Measurements from ENCODE around the gene BUD23. TPM values are rescaled to one million over a fixed set of nuclear protein-coding genes. Genes with fewer than 3 reads are reported as not detected.

The BUD23 gene
- total RNA-seq, 1 experiment from 2014 or later: 124 TPM

DNA sequence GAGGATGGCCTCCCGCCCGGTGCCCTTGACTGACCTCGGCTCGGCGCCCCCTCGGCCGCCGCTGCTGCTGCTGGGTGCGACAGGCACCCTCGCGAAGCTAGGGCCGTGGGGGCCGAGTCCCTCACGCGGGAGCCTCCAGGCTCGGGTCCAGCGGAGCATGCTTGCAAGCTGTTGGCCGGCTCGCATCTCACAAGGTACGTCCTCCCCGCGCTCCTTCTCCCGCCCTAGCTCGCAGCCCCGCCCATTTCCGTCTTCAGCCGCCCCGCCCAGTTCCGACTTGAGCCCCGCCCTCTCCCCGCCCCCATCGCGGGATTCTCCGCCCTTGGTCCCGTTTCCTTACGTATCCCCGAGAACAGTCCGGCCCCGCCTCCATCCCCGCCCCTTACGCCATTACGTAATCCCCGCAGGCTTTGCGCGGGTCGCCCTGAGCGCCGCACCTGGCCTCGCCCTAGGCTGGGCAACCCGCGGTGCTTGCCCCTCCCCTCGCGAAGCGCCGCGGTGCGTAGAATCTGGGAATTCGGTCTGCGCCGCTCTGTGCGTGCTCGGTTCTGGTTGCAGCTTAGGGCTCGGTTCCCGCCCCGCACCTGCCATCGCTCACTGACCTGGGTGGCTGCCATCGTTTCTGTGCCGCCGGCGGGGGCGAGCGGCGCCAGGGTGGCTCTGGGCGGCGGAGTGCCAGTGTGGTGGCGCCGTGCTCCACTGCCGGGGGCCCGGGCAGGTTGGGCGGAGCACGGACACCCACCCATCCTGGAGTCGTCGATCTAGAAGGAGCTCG, 55.4 kb downstream of the BUD23 start, which contains the start of gene ABHD11:
TSS of gene ABHD11 (minus strand) at position 191 of the 775 bp plus-strand sequence. CDS start at position 159, 32 bp downstream.
- Histone ChIP-seq H3K4me1 (ENCODE audit: insufficient read depth, low read length) (peaks cover 36% of the 10 kb centered on the region), H3K36me3 (ENCODE audit: low read depth, low read length) (peaks cover 7% of the 10 kb centered on the region; the same call in 1 of the 2 replicates), H2AFZ (ENCODE audit: low read length) (peak within 1 kb of the TSS; percentile 94), H3K4me3 (ENCODE audit: low read length) (peak within 1 kb of the TSS; percentile 92), H3K27me3 (ENCODE audit: low read length) (no peaks in the 10 kb centered on the region), H3K27ac (ENCODE audit: low read length) (peak within 1 kb of the TSS; percentile 73), H3K9me2 (replicated peaks; ENCODE audit: low read length) (no peaks in the 10 kb centered on the region), H4K20me1 (ENCODE audit: low read length) (peaks cover 10% of the 10 kb centered on the region; the same call in 1 of the 2 replicates), H3K4me2 (ENCODE audit: low read length) (peak within 1 kb of the TSS; percentile 99), H3K9ac (ENCODE audit: low read length) (peak within 1 kb of the TSS; percentile 97), H3F3A (ENCODE audit: low read length, unreplicated experiment) (no peaks in the 10 kb centered on the region), H3K9me3 (ENCODE audit: low read length) (no peaks in the 10 kb centered on the region), H3K79me2 (ENCODE audit: low read length) (peaks cover 21% of the 10 kb centered on the region)
- ChIA-PET CTCF (interaction anchor here (0.6 to 0.7 kb wide), 4 partner anchors 48 to 206 kb away, joined by 3 to 7 read pairs (median 4); partner anchors contain the start of gene VPS37D), POLR2A (ENCODE audit: unreplicated experiment) (interaction anchor here (0.5 to 1.5 kb wide), 12 partner anchors 16 to 116 kb away, joined by 3 to 12 read pairs (median 4); partner anchors contain the start of genes CLDN3 and MLXIPL)
- DNase-seq (peak; percentile 95), ATAC-seq (peak; percentile 76)
- intact Hi-C loops (cut with micrococcal nuclease): loop anchor here (1.0 to 2.0 kb wide), 3 partner anchors 32 to 117 kb away; partner anchors contain the start of gene CLDN3
- BruUV-seq (replicated peaks): no TSS peak
- TF ChIP-seq, protein P1, sequence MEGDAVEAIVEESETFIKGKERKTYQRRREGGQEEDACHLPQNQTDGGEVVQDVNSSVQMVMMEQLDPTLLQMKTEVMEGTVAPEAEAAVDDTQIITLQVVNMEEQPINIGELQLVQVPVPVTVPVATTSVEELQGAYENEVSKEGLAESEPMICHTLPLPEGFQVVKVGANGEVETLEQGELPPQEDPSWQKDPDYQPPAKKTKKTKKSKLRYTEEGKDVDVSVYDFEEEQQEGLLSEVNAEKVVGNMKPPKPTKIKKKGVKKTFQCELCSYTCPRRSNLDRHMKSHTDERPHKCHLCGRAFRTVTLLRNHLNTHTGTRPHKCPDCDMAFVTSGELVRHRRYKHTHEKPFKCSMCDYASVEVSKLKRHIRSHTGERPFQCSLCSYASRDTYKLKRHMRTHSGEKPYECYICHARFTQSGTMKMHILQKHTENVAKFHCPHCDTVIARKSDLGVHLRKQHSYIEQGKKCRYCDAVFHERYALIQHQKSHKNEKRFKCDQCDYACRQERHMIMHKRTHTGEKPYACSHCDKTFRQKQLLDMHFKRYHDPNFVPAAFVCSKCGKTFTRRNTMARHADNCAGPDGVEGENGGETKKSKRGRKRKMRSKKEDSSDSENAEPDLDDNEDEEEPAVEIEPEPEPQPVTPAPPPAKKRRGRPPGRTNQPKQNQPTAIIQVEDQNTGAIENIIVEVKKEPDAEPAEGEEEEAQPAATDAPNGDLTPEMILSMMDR (conservative IDR thresholded peaks at IDR 0.05; ENCODE audit: low read depth, low read length): 0 out of 2 replicates have a peak, but pooled peaks have one; percentile 14
- TF ChIP-seq EZH2 (IDR thresholded peaks at IDR 0.05; ENCODE audit: low read length, unreplicated experiment) (no peak), EZH2phosphoT487 (IDR thresholded peaks at IDR 0.05; ENCODE audit: borderline replicate concordance, low read length) (no peak)

DNA sequence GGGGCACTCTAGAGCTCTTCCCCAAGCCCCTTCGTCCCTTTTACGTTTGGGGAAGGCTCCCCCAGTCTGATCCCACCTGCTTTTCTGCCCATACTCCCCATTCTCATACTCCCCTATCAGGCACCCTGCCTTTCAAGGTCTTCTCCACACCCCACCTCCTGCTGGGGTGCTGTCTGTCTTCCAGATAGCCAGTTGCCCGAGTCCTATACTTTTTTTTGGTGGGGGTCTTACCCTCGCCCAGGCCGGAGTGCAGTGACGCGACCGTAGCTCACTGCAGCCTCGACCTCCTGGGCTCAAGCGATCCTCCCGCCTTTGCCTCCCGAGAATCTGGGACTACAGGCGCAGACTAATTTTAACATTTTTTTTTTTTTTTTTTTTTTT, 56.0 kb downstream of the BUD23 start:
- TF ChIP-seq EZH2phosphoT487 (IDR thresholded peaks at IDR 0.05; ENCODE audit: borderline replicate concordance, low read length) (no peak), EZH2 (IDR thresholded peaks at IDR 0.05; ENCODE audit: low read length, unreplicated experiment) (no peak)
- TF ChIP-seq, protein P1 (conservative IDR thresholded peaks at IDR 0.05; ENCODE audit: low read depth, low read length): no peak
- H3K79me2 ChIP-seq (ENCODE audit: low read length): peaks cover 21% of the 10 kb centered on the region
- no peak for DNase-seq
- no peaks in the 10 kb centered on the region for H3F3A ChIP-seq (ENCODE audit: low read length, unreplicated experiment)
- H3K27ac ChIP-seq (ENCODE audit: low read length): peak overlapping the region; percentile 73
- ATAC-seq: no peak
- H3K4me3 ChIP-seq (ENCODE audit: low read length): peak overlapping the region; percentile 92
- ChIA-PET POLR2A (ENCODE audit: unreplicated experiment) (interaction anchor here (1.5 kb wide), 1 partner anchor 88 kb away, joined by 8 read pairs; no protein-coding TSS in a partner anchor), CTCF (no interaction called here)
- H3K36me3 ChIP-seq (ENCODE audit: low read depth, low read length): peaks cover 7% of the 10 kb centered on the region; the same call in 1 of the 2 replicates
- H3K9me3 ChIP-seq (ENCODE audit: low read length): no peaks in the 10 kb centered on the region
- H2AFZ ChIP-seq (ENCODE audit: low read length): peak overlapping the region; percentile 94
- peak overlapping the region; percentile 97 for H3K9ac ChIP-seq (ENCODE audit: low read length)
- H3K9me2 ChIP-seq (replicated peaks; ENCODE audit: low read length): no peaks in the 10 kb centered on the region
- H3K4me2 ChIP-seq (ENCODE audit: low read length): peak overlapping the region; percentile 99
- TSS peak; percentile 68 for BruUV-seq (replicated peaks)
- no peaks in the 10 kb centered on the region for H3K27me3 ChIP-seq (ENCODE audit: low read length)
- intact Hi-C loops (cut with micrococcal nuclease): loop anchor here (2.0 kb wide), 2 partner anchors 31 to 111 kb away; partner anchors contain the start of gene CLDN3
- H3K4me1 ChIP-seq (ENCODE audit: insufficient read depth, low read length): peaks cover 36% of the 10 kb centered on the region
- H4K20me1 ChIP-seq (ENCODE audit: low read length): peaks cover 10% of the 10 kb centered on the region; the same call in 1 of the 2 replicates

All from PC-3 (cell line).